Gastrocnemius medialis (tissue), 4 donors: ENCODE results near the gene BPIFB6. TPM values are rescaled to one million over a fixed set of nuclear protein-coding genes. Genes with fewer than 3 reads are reported as not detected.

ENCODE experiments used
- ATAC-seq, 2 donors: fragments of 150-250 bp; one replicate each; pipeline ENCODE4 v1.9.1; 2016
- DNase-seq, 2 donors: peaks; one replicate each; pipeline ENCODE4 v3.0.0-alpha.2; 2019
- H3K27ac ChIP-seq, 4 donors: fragments of 200-600 bp; sonication (generic); 1 replicate in 1 of 4; 2 replicates in 3 of 4; pipeline ENCODE4 v1.5.1; 2016 to 2018; ENCODE audit warnings: mild to moderate bottlenecking in 2 of 4, moderate library complexity in 1 of 4
- H3K27me3 ChIP-seq, 3 donors: fragments of 200-600 bp; sonication (generic) in 2 of 3; 1 replicate in 1 of 3; 2 replicates in 2 of 3; pipeline versions ENCODE4 v1.5.1 to v1.6.0; 2016 to 2019; ENCODE audit warnings: mild to moderate bottlenecking in 1 of 3, moderate library complexity in 1 of 3
- H3K36me3 ChIP-seq, 2 donors: fragments of 200-600 bp; sonication (generic) in 1 of 2; one replicate each; pipeline ENCODE4 v1.5.1; 2017 to 2018
- H3K4me1 ChIP-seq, 2 donors: fragments of 200-600 bp; sonication (generic) in 1 of 2; one replicate each; pipeline ENCODE4 v1.5.1; 2016 to 2017; ENCODE audit warnings: mild to moderate bottlenecking in 2 of 2
- H3K4me3 ChIP-seq, 4 donors: fragments of 200-600 bp; sonication (generic) in 3 of 4; 1 replicate in 1 of 4; 2 replicates in 3 of 4; pipeline ENCODE4 v1.5.1; 2016 to 2019; ENCODE audit warnings: mild to moderate bottlenecking in 2 of 4
- H3K9me3 ChIP-seq, 3 donors: fragments of 200-600 bp; sonication (generic) in 2 of 3; 1 replicate in 1 of 3; 2 replicates in 2 of 3; pipeline ENCODE4 v1.5.1; 2016 to 2019
- CTCF ChIP-seq, 5 experiments: fragments of 450-650 bp in 3 of 5; fragments of 200-600 bp in 2 of 5; sonication (generic) in 2 of 5; IDR thresholded peaks in 4 of 5; conservative IDR thresholded peaks in 1 of 5; 1 replicate in 4 of 5; 2 replicates in 1 of 5; pipeline ENCODE4 v1.5.1; 2016 to 2019; ENCODE audit warnings: antibody characterized with exemption in 5 of 5, mild to moderate bottlenecking in 3 of 5, moderate library complexity in 3 of 5
- POLR2A ChIP-seq, 2 donors: fragments of 450-650 bp; IDR thresholded peaks; one replicate each; pipeline ENCODE4 v1.6.1; 2017; ENCODE audit warnings: antibody characterized with exemption in 2 of 2, mild to moderate bottlenecking in 2 of 2, moderate library complexity in 2 of 2
- in situ Hi-C, 4 donors: fragments of 200-750 bp; cut with MboI; loops; one replicate each; pipeline versions ENCODE4 v1.15.0 to v1.8.0; 2017; ENCODE audit warnings: low sequenced_read_pairs in 4 of 4
- intact Hi-C: fragments of 100-400 bp; cut with DNase I; formaldehyde crosslinking; loops from one replicate; pipeline ENCODE4 v1.15.1; 2023; ENCODE audit warnings: low total_unique reads
- total RNA-seq, 4 donors: library from RNA; depleted of rRNA; stranded (reverse); fragments of >200 nt; gene quantifications; one replicate each; pipeline versions ENCODE4 v1.1.0 to v1.2.3, GENCODE V29; 2016

Gene BPIFB6
- total RNA-seq, 4 donors from 2014 or later: not detected

DNA sequence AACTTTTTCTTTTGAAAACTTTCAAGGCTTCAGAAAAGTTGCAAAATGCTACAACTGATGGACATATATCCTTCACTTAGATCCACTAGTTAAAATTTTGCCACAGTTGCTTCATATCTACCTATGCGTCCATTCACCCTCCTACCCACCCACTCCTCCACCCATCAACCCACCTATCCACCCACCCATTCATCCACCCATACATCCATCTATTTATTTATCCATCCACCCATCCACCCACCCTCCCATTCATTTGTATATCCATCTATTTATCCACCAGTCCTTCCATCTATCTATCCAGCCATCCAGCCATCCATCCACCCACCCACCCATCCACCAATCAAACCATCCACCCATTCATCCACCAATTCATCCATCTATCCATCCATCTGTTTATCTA is 61.6 kb downstream of the BPIFB6 start:
- no peak overlapping the region for H3K27ac ChIP-seq
- H3K4me1 ChIP-seq: no peaks in the 10 kb centered on the region
- H3K27me3 ChIP-seq: no peaks in the 10 kb centered on the region
- no peaks in the 10 kb centered on the region for H3K9me3 ChIP-seq
- intact Hi-C loops (no loop called here), in situ Hi-C loops (no loop called here)
- ATAC-seq (no peak), DNase-seq (no peak)
- no peak overlapping the region for H3K4me3 ChIP-seq
- no peak for TF ChIP-seq CTCF (IDR thresholded peaks at IDR 0.05 in 4 of 5, conservative IDR thresholded peaks at IDR 0.05 in 1 of 5)
- no peak for TF ChIP-seq POLR2A (IDR thresholded peaks at IDR 0.05)
- no peaks in the 10 kb centered on the region for H3K36me3 ChIP-seq

GRCh38 chr20:33093582-33093981 is 62.1 kb downstream of the BPIFB6 start:
- no peaks in the 10 kb centered on the region for H3K4me1 ChIP-seq
- DNase-seq (no peak), ATAC-seq (no peak)
- H3K4me3 ChIP-seq: no peak overlapping the region
- intact Hi-C loops: no loop called here
- no peaks in the 10 kb centered on the region for H3K36me3 ChIP-seq
- in situ Hi-C loops: no loop called here
- H3K27ac ChIP-seq: no peak overlapping the region
- H3K27me3 ChIP-seq: no peaks in the 10 kb centered on the region
- no peak for TF ChIP-seq CTCF (IDR thresholded peaks at IDR 0.05 in 4 of 5, conservative IDR thresholded peaks at IDR 0.05 in 1 of 5)
- TF ChIP-seq POLR2A (IDR thresholded peaks at IDR 0.05): no peak
- H3K9me3 ChIP-seq: no peaks in the 10 kb centered on the region

Other genes with a start within 250 kb of the BPIFB6 start
- gene MAPRE1, start 211.7 kb upstream of the BPIFB6 start, total RNA-seq: 10 to 100 TPM; 33.9 to 53.5 (median 42.3) TPM
- gene EFCAB8, start 172.7 kb upstream of the BPIFB6 start, total RNA-seq: not detected
- not detected for gene SUN5, start 27.2 kb upstream of the BPIFB6 start, total RNA-seq
- not detected for gene BPIFB2, start 23.9 kb upstream of the BPIFB6 start, total RNA-seq
- not detected for gene BPIFB3, start 22.3 kb downstream of the BPIFB6 start, total RNA-seq
- gene BPIFB4, start 48.0 kb downstream of the BPIFB6 start, total RNA-seq: not detected
- gene BPIFA2, start 136.5 kb downstream of the BPIFB6 start, total RNA-seq: not detected
- gene BPIFA3, start 185.7 kb downstream of the BPIFB6 start, total RNA-seq: not detected
- gene BPIFA1, start 204.3 kb downstream of the BPIFB6 start, total RNA-seq: not detected